Thoracic aorta endothelial cell (primary cell): Measurements from ENCODE around the gene TMBIM6. TPM values are rescaled to one million over a fixed set of nuclear protein-coding genes. Genes with fewer than 3 reads are reported as not detected.

Experiments
- small RNA-seq: library from RNA; depleted of rRNA; stranded (forward); fragments of <200 nt; gene quantifications from one replicate; pipeline ENCODE3, GENCODE V24; 2012
- total RNA-seq: library from RNA; depleted of rRNA; stranded (reverse); fragments of >200 nt; gene quantifications from 2 replicates; pipeline ENCODE4 v1.2.3, GENCODE V29; 2012

TMBIM6 gene, protein sequence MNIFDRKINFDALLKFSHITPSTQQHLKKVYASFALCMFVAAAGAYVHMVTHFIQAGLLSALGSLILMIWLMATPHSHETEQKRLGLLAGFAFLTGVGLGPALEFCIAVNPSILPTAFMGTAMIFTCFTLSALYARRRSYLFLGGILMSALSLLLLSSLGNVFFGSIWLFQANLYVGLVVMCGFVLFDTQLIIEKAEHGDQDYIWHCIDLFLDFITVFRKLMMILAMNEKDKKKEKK
- total RNA-seq = 402 and 473 TPM in 2 replicates

DNA sequence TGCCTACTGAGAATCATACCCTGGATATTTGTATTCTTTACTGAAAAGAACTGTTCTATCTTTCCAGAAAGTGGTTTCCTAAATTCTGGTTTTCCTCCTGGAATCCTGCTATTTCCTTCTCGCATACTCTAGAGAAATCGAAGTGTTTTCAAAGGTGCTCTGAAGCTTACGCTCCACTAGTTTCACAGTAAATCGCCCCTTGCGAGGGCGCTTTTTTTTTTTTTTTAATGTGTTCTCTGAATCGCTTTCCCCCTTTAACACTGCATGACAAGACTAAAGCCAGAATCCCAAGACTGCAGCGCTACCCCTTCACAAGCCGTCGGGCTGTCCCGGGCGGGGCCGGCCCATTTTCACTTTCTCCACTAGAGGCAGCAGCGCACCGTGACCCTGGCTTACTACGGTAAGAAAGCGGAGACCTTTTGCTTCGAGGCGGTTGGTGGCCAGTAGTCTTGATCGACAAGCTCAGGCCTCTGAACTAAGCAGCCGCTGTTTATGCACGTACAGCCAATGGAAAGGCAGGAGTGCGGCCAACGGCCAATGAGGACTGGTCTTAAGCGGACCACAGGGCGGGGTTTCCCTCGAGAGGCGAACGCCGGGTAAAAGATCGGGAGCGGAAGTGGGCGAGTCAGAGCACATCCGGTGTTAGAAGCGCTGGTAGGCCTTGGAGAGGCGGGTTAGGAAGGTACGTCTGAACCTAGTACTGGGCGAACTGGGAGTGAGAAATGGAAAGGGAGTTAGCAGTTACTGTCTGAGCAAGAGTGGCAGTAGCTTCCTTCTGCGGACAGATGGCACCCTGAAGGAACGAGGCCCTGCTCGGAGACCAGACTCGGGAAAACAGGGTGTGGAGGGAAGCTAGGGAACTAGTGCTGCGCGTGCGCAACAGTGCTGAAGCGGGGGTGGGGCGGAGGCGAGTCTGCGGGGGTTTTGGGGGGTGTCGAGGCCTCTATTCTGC, at the start of gene TMBIM6:
TSS of gene TMBIM6 (plus strand) at position 628 of the 952 bp plus-strand sequence. CDS start 10,937 bp downstream, outside the sequence.

GRCh38 chr12:49707128-49707811, 34.1 kb upstream of the TMBIM6 start, which contains the start of gene FMNL3:
FMNL3 (minus strand) TSS chr12:49707405; CDS start chr12:49707180, 225 bp downstream.

Small RNAs within 50 kb of the gene (small RNA-seq; reads per million reads assigned to genes)
- gene AC020612.2 (not detected), gene LSM6P2 (not detected)

Other genes with a start within 250 kb of the TMBIM6 start
- gene KCNH3, start 202.5 kb upstream of the TMBIM6 start, total RNA-seq = 0.14 and 0.27 TPM in 2 replicates
- gene MCRS1, start 173.4 kb upstream of the TMBIM6 start, total RNA-seq = 66.4 and 70.8 TPM in 2 replicates
- 0.27 and 0.43 TPM in 2 replicates for gene FAM186B, start 135.9 kb upstream of the TMBIM6 start, total RNA-seq
- 5.5 and 6.3 TPM in 2 replicates for gene PRPF40B, start 118.0 kb upstream of the TMBIM6 start, total RNA-seq
- gene FMNL3, start 34.2 kb upstream of the TMBIM6 start, total RNA-seq = 69.8 and 84.1 TPM in 2 replicates
- gene NCKAP5L, start 86.9 kb downstream of the TMBIM6 start, total RNA-seq = 22.2 and 29.2 TPM in 2 replicates
- 2.4 and 3.3 TPM in 2 replicates for gene BCDIN3D, start 101.5 kb downstream of the TMBIM6 start, total RNA-seq
- gene FAIM2, start 162.3 kb downstream of the TMBIM6 start, total RNA-seq = not detected in 2 replicates
- gene AQP2, start 209.2 kb downstream of the TMBIM6 start, total RNA-seq = not detected in 2 replicates
- gene AQP5, start 220.3 kb downstream of the TMBIM6 start, total RNA-seq = not detected in 2 replicates
- not detected in 2 replicates for gene AQP6, start 231.4 kb downstream of the TMBIM6 start, total RNA-seq